Measurements from ENCODE around the gene NSD2.

NSD2 gene

DNA sequence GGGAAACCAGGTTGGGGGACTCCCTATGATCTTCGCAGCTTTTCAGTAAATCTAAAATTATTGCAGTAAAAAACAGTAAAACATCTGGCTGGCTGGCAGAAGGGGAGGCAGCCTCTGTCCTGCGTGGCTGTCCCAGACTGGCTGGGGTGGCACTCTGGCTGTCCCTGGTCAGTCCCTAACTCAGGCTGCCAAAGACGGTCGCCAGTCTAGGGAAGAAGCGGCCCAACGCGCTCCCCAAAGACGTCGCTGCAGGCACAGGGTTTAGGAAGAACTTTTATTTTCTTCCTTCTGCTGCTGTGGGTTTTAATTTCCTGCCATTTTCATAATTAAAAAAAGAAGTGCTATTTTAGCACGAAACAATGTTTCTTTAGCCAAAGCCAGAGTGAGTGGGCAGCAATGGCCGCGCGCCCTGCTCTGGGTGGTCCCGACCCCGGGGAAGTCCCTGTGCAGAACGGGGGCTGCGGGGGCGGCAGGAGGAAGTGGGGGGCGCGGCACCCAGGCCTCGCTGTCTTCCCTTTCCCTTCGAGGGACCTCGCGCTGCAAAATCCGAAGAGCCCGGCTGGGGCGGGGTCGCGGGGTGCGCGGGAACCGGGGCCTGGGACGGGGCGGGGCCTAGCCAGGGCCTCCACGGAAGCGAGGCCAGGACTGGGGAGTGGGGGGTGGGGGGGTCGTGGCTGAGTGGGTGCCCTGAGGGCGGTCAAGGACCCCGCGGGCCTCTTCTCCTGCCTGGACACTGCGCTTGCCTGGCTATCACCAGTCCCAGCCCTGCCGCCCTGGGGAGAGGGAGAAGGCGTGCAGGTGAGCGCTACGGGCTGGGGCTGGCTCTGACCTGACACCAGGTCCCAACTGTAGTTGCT, 8.9 kb upstream of the NSD2 start:
- TF ChIP-seq MYC (IDR thresholded peaks at IDR 0.05; ENCODE audit: low read depth, low read length) (no peak), POLR2A (IDR thresholded peaks at IDR 0.05; ENCODE audit: extremely low read depth, insufficient read length) (no peak)
- TF ChIP-seq, protein P1, sequence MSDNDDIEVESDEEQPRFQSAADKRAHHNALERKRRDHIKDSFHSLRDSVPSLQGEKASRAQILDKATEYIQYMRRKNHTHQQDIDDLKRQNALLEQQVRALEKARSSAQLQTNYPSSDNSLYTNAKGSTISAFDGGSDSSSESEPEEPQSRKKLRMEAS (IDR thresholded peaks at IDR 0.05; ENCODE audit: low read depth, low read length) = no peak
- TF ChIP-seq, protein P2, sequence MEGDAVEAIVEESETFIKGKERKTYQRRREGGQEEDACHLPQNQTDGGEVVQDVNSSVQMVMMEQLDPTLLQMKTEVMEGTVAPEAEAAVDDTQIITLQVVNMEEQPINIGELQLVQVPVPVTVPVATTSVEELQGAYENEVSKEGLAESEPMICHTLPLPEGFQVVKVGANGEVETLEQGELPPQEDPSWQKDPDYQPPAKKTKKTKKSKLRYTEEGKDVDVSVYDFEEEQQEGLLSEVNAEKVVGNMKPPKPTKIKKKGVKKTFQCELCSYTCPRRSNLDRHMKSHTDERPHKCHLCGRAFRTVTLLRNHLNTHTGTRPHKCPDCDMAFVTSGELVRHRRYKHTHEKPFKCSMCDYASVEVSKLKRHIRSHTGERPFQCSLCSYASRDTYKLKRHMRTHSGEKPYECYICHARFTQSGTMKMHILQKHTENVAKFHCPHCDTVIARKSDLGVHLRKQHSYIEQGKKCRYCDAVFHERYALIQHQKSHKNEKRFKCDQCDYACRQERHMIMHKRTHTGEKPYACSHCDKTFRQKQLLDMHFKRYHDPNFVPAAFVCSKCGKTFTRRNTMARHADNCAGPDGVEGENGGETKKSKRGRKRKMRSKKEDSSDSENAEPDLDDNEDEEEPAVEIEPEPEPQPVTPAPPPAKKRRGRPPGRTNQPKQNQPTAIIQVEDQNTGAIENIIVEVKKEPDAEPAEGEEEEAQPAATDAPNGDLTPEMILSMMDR (IDR thresholded peaks at IDR 0.05; ENCODE audit: low read depth, low read length) = no peak
- H3K4me3 ChIP-seq (ENCODE audit: low read depth, low read length) = no peak overlapping the region
- no peak for DNase-seq (ENCODE audit: low read depth)

DNA sequence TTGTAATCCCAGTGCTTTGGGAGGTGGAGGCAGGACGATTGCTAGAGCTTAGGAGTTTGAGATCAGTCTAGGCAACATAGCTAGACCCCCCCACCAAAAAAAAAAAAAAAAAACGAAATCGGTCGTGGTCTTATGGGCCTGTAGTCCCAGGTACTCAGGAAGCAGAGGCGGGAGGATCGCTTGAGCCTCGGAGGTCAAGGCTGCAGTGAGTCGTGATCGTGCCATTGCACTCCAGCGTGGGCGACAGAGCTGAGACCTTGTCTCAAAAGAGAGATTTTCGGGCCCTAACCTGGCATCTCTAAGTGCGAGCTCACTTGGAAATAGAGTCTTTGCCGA, 8.3 kb upstream of the NSD2 start:
- TF ChIP-seq POLR2A (IDR thresholded peaks at IDR 0.05; ENCODE audit: extremely low read depth, insufficient read length) = no peak
- TF ChIP-seq, protein P1 (IDR thresholded peaks at IDR 0.05; ENCODE audit: low read depth, low read length) = no peak
- no peak for TF ChIP-seq MYC (IDR thresholded peaks at IDR 0.05; ENCODE audit: low read depth, low read length)
- TF ChIP-seq, protein P2 (IDR thresholded peaks at IDR 0.05; ENCODE audit: low read depth, low read length) = no peak
- H3K4me3 ChIP-seq (ENCODE audit: low read depth, low read length) = no peak overlapping the region
- DNase-seq (ENCODE audit: low read depth) = no peak

DNA sequence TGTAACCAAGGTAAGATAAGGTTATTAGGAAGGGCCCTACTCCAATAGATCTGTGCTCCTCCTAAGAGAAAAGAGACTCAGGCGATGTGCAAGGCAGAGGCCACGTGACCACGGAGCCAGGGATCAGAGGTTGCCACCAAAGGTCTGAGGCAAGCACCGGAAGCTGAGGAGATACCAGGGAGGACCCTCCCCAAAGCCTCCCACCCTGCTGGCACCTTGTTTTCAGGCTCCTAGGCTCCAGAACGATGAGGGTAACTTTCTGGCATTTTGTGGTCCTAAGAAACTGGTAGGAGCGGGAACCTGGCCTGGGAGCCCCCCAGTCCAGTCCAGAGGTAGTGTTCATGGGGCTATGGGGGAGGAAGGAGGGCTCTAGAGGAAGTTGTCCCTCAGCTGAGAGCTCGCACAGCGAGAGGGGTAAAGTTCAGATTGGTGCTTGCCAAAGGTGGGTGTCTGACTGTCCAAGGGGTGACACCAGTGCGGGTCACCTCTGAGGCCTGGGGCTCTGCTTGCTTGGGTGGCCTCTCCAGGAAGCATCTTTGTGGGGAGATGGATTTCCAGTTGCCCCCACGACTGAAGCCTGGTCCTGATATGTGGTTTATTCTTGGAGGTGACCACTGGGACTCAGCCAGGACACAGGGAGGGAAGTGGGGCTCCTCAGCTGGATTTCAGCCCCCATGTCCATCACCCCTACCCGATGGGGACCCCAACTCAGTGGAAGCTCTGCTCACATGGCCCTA, 7.7 kb upstream of the NSD2 start:
- H3K4me3 ChIP-seq (ENCODE audit: low read depth, low read length) = no peak overlapping the region
- DNase-seq (ENCODE audit: low read depth) = no peak
- TF ChIP-seq, protein P2 (IDR thresholded peaks at IDR 0.05; ENCODE audit: low read depth, low read length) = no peak
- TF ChIP-seq POLR2A (IDR thresholded peaks at IDR 0.05; ENCODE audit: extremely low read depth, insufficient read length) (no peak), MYC (IDR thresholded peaks at IDR 0.05; ENCODE audit: low read depth, low read length) (no peak)
- TF ChIP-seq, protein P1 (IDR thresholded peaks at IDR 0.05; ENCODE audit: low read depth, low read length) = no peak

DNA sequence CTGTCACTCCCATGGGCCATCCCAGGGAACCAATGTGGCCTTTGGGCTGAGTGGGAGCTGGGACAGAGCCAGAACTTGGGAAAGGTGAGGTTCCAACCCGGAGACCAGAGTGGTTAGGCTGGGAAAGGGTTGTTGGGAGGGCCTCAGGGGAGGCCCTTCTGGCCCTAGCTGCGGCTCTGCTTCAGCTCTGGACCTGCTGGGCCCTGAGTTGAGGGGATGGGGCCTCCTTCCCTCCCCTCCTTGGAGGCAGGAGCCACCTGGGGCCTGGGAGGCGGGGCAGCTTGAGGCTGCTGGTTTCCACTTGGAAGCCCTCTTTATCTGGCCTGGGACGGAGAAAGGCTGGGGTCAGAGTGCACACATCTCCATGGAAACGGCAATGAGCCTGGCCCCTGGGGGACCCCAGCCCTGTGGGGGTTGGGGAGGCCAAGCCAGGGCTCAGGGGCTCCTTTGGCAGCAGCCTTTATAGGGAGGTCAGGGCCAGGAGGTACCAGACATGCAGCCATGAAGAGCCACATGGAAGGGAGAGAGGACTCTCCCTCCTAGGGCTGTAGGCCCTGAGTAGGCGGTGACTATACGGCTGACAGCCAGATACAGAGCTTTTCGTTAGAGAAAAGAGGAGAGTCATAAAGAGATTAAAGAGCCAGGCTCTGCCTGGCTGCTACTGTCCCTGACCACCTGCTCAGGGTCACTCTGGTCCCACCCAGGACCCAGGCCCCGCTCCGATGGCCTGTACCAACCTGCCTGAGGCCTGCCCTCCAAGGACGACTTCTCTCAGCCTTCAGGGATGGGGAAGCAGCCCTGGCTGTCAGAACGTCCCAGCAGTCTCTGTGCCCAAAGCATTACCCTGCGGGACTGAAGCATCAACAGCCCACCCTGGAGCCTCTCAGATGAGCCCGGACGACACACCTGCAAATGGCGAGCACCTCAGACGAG, 6.9 kb upstream of the NSD2 start:
- H3K4me3 ChIP-seq (ENCODE audit: low read depth, low read length) = no peak overlapping the region
- no peak for DNase-seq (ENCODE audit: low read depth)
- TF ChIP-seq, protein P1 (IDR thresholded peaks at IDR 0.05; ENCODE audit: low read depth, low read length) = no peak
- no peak for TF ChIP-seq POLR2A (IDR thresholded peaks at IDR 0.05; ENCODE audit: extremely low read depth, insufficient read length)
- no peak for TF ChIP-seq MYC (IDR thresholded peaks at IDR 0.05; ENCODE audit: low read depth, low read length)
- TF ChIP-seq, protein P2 (IDR thresholded peaks at IDR 0.05; ENCODE audit: low read depth, low read length) = no peak

DNA sequence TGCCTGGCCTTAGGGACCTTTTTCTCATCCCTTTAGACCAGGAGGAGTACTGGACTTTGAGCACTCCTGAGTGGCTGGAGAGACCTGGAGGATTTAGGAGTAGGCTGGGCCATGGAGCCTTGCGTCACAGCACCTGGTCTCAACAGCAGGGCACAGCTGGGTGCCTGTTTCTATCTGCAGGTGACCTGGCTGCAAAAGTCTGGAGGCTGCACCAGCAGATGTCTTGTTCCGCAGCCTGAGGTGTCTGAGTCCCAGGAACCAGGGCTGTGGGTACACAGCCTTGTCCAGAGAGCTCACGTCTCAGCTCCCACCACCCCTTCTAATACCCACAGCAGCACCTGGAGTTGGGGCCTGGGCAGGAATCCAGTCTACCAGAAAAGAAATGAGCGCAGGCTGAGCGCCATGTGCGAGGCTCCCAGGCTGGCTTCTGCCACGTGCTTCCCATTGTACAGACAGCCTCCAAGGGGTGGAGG, 5.0 kb upstream of the NSD2 start:
- DNase-seq (ENCODE audit: low read depth) = no peak
- H3K4me3 ChIP-seq (ENCODE audit: low read depth, low read length) = no peak overlapping the region
- TF ChIP-seq, protein P2 (IDR thresholded peaks at IDR 0.05; ENCODE audit: low read depth, low read length) = no peak
- no peak for TF ChIP-seq MYC (IDR thresholded peaks at IDR 0.05; ENCODE audit: low read depth, low read length)
- TF ChIP-seq, protein P1 (IDR thresholded peaks at IDR 0.05; ENCODE audit: low read depth, low read length) = no peak
- no peak for TF ChIP-seq POLR2A (IDR thresholded peaks at IDR 0.05; ENCODE audit: extremely low read depth, insufficient read length)
